Amygdala (tissue), 56 donors: ENCODE data around the gene MRPL2.
"Not testable (repeated sequence)": the region's sequence is repeated elsewhere in the genome, so short reads cannot be mapped to it uniquely, and the experiment has no call there.

Source experiments
- DNase-seq, 56 donors: peaks; one replicate each; lab custom pipeline; 2025; lab: John Stamatoyannopoulos, UW

The MRPL2 gene

GRCh38 chr6:43053545-43054205, 5.6 kb downstream of the MRPL2 start, which contains the start of gene CUL7:
CUL7 (minus strand) TSS chr6:43053851; CDS start chr6:43052788, 1,063 bp downstream.
- peak in 54 of 56 donors; percentile 7 to 83 (median 64) for DNase-seq

GRCh38 chr6:43052842-43053544, 6.2 kb downstream of the MRPL2 start:
- peak in 2 of 56 donors; percentile 29 to 33 for DNase-seq

- no peak for DNase-seq
Measured at GRCh38 chr6:43052225-43052841, 6.9 kb downstream of the MRPL2 start.

GRCh38 chr6:43050981-43051380, 8.3 kb downstream of the MRPL2 start:
- DNase-seq: no peak

GRCh38 chr6:43047998-43048397, 11.2 kb downstream of the MRPL2 start:
- DNase-seq: no peak

- DNase-seq: no peak
Measured at GRCh38 chr6:43045371-43045930, 13.8 kb downstream of the MRPL2 start.

- DNase-seq: no peak
Measured at GRCh38 chr6:43043310-43043709, 15.9 kb downstream of the MRPL2 start.

GRCh38 chr6:43041475-43041874, 17.8 kb downstream of the MRPL2 start:
- DNase-seq: not testable (repeated sequence)

- DNase-seq: no peak
Measured at GRCh38 chr6:43040542-43041257, 18.5 kb downstream of the MRPL2 start.

GRCh38 chr6:43038727-43039126, 20.5 kb downstream of the MRPL2 start:
- no peak for DNase-seq

- DNase-seq: no peak
Measured at GRCh38 chr6:43037706-43038105, 21.5 kb downstream of the MRPL2 start.

- DNase-seq: no peak
Measured at GRCh38 chr6:43037197-43037596, 22.0 kb downstream of the MRPL2 start.

- DNase-seq: no peak
Measured at GRCh38 chr6:43036712-43037111, 22.5 kb downstream of the MRPL2 start.

- DNase-seq: no peak
Measured at GRCh38 chr6:43035495-43036194, 23.6 kb downstream of the MRPL2 start.

GRCh38 chr6:43034190-43034525, 25.1 kb downstream of the MRPL2 start:
- DNase-seq: no peak

GRCh38 chr6:43033496-43034189, 25.6 kb downstream of the MRPL2 start:
- DNase-seq: no peak

GRCh38 chr6:43032326-43032725, 26.9 kb downstream of the MRPL2 start:
- DNase-seq: no peak

GRCh38 chr6:43029120-43029519, 30.1 kb downstream of the MRPL2 start:
- DNase-seq: no peak

GRCh38 chr6:43026365-43026764, 32.9 kb downstream of the MRPL2 start:
- DNase-seq: no peak

- DNase-seq: no peak
Measured at GRCh38 chr6:43024436-43024835, 34.8 kb downstream of the MRPL2 start.
